ENCODE data around the gene EXOSC5.
A peak's percentile ranks its signal among the peaks of the same experiment; 100 is the strongest.
"Not testable (repeated sequence)": the region's sequence is repeated elsewhere in the genome, so short reads cannot be mapped to it uniquely, and the experiment has no call there.

Gene EXOSC5

DNA sequence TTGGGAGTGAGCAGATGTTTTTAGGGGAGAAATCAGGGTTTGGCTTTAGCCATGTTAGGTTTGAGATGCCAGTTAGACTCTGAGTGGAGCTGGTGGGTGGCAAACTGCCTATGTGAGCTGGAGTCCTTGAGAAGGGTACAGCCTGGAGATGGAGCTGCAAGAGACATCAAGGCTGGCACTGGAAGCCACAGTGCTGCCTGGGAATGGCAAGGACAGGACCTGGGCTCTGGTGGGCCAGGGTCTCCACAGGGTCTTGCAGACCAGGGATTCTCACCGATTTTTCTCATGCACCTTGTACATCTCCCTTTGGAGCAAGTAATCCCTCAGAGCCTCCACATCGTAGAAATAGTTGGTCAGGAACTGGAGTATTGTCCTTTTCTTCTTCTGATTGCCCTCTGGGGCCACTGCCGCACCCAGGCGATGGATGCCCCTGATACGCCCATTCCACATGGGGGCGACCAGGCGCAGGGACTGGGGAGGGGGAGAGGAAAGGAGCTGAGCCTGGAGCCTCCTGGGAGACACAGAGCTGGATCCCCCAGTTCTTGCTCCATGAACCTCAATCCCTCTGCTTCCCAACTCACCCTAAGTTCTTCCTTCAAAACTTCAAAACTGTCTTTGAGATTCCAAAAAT lies 40.9 kb upstream of the EXOSC5 start:
- TF ChIP-seq, protein P1, sequence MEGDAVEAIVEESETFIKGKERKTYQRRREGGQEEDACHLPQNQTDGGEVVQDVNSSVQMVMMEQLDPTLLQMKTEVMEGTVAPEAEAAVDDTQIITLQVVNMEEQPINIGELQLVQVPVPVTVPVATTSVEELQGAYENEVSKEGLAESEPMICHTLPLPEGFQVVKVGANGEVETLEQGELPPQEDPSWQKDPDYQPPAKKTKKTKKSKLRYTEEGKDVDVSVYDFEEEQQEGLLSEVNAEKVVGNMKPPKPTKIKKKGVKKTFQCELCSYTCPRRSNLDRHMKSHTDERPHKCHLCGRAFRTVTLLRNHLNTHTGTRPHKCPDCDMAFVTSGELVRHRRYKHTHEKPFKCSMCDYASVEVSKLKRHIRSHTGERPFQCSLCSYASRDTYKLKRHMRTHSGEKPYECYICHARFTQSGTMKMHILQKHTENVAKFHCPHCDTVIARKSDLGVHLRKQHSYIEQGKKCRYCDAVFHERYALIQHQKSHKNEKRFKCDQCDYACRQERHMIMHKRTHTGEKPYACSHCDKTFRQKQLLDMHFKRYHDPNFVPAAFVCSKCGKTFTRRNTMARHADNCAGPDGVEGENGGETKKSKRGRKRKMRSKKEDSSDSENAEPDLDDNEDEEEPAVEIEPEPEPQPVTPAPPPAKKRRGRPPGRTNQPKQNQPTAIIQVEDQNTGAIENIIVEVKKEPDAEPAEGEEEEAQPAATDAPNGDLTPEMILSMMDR (conservative IDR thresholded peaks at IDR 0.05): no peak
- H3K27ac ChIP-seq: no peak overlapping the region

DNA sequence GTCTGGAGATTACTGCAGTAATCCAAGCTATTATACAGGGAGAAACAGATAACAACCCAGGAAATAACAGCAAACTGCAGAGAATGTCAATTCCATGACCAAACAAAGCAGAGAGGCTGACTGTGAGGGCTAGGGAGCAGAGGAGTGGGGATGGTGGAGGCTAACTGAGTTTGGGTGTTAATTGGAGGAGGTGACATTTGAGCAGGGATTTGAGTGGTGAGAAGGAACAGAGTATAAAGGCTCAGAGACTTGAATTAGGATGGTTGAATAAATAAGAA lies 39.5 kb upstream of the EXOSC5 start:
- no peak overlapping the region for H3K27ac ChIP-seq
- TF ChIP-seq, protein P1 (conservative IDR thresholded peaks at IDR 0.05): no peak

DNA sequence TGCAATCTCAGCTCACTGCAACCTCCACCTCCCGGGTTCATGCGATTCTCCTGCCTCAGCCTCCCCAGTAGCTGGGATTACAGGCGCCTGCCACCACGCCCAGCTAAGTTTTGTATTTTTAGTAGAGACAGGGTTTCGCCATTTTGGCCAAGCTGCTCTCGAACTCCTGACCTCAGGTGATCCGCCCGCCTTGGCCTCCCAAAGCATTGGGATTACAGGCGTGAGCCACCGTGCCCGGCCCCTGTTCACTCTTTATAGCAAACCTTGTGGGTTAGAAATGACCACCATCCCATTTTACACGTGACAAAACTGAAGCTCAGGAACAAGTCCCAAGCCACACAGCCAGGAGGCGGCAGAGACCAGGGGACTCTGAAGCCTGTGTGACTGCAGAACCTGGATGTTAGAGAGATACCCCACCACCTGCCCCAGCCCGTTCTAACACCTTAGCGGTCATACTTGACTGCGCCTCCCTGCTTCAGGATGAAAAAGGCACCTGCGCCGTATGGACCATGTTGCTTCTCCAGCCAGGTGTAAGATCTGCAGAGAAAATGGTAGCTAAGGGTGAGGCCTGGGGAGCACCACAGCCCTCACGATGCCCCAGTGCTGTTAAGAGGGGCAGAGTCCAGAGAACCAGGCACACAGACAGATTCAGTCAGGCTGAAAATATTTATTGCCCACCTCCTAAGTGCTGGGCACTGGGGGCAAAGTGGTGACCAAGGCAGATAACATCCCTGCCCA lies 38.9 kb upstream of the EXOSC5 start:
- TF ChIP-seq, protein P1 (conservative IDR thresholded peaks at IDR 0.05): no peak
- H3K27ac ChIP-seq: no peak overlapping the region

DNA sequence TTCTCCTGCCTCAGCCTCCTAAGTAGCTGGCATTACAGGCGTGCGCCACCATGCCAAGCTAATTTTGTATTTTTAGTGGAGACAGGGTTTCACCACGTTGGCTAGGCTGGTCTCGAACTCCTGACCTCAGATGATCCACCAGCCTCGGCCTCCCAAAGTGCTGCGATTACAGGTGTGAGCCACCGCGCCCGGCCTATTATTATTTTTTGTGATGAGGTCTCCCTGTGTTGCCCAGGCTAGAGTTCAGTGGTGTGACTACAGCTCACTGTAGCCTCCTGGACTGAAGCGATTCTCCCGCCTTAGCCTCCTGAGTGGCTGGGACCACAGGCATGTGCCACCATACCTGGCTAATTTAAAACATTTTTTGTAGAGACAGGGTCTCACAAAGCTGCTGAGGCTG lies 38.2 kb upstream of the EXOSC5 start:
- not testable (repeated sequence) for H3K27ac ChIP-seq

DNA sequence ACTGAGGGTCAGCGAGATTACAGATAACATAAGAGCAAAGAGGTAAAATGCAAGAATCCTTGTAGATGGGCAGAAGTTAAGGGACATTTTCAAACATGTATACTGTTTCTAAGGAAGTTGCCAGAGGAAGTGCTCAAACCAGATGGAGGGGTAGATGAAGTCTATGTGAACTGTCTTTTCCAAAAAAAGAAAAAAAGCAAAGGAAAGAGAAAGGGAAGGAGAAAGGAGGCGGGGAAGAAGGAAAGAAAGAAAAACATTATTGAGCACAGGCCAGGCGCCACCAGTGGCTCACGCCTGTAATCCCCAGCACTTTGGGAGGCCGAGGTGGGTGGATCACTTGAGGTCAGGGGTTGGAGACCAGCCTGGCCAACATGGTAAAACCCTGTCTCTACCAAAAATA lies 37.3 kb upstream of the EXOSC5 start:
- no peak overlapping the region for H3K27ac ChIP-seq
- TF ChIP-seq, protein P1 (conservative IDR thresholded peaks at IDR 0.05): no peak

DNA sequence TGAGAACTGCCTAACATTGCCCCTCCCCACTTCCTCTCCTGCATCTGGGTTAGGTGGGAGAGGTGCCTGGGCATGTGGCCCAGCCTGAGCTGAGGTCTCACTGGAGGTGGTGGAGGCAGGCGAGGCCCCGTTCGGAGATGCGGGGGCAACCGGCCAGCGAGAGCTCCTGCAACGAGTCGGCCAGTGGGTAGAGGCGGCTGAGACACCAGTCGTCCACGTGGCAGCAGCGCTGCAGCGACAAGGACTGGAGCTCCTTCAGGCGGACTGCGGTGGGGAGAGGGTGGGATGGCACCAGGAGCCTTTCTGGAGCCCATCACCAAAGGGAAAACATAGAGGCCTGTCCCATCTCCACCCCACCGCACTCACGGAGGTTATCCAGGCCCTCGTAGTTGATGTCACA lies 36.0 kb upstream of the EXOSC5 start:
- TF ChIP-seq, protein P1 (conservative IDR thresholded peaks at IDR 0.05): no peak
- H3K27ac ChIP-seq: no peak overlapping the region

DNA sequence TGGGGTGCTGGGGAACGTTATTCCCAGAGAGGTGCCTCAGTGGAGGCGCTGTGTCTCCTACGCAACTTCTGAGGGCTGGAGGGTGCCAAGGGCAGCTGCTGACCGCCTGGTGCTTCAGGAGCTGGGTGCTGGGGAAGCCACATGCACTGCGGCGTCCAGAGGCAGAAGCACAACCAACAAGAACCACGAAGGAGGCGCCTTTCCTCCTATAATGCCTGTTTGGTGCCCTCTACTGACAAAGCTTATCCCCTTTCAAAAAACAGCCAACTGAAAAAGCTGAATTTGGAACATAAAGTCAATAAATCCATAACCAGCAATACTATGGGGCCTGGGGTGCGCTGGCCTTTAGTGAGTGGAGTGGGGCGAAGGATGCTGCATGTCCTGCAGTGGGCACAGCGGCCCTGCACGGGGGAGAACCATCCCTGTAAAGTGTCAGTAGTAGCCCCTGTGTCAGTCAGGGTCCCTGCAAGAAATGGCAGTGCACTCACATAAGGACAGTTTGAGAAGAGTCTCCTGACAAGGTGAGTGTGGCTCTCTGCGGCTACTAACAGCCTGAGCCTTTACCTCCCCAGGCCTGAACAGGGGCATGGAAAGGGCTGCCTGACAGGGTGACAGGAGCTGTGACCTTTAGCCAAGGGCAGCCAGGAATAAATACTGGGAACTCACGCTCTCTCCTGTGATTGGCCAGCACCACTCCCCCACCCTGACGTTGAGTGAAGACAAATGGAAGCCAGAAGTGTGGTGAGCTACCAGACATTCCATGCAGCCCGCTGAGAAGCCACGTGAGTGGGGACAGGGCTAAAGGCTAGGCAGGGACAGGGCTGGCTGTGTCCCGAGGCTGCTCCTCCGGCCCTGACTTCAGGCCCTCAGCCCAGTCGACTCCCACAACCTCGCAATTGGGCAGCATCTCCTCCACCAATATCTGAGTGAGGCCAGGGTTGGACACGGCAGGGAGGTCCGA lies 34.5 kb upstream of the EXOSC5 start:
- no peak overlapping the region for H3K27ac ChIP-seq

More for the DNA sequence above, 34.5 kb upstream of the EXOSC5 start:
- TF ChIP-seq, protein P1 (conservative IDR thresholded peaks at IDR 0.05): peak; percentile 54
